Measurements from ENCODE around the gene SLC2A9. TPM values are rescaled to one million over a fixed set of nuclear protein-coding genes. Genes with fewer than 3 reads are reported as not detected.

Gene SLC2A9
- total RNA-seq, 1 donor from 2014 or later: 4.8 TPM

GRCh38 chr4:9866931-9867330, 154.4 kb downstream of the SLC2A9 start:
- TF ChIP-seq CTCF (IDR thresholded peaks at IDR 0.05; ENCODE audit: unreplicated experiment): no peak
- peaks cover 15% of the 10 kb centered on the region for H3K27me3 Mint-ChIP-seq (ENCODE audit: low read depth)
- H3K4me1 Mint-ChIP-seq: no peaks in the 10 kb centered on the region
- H3K9me3 Mint-ChIP-seq: no peaks in the 10 kb centered on the region
- no peak for DNase-seq (ENCODE audit: low spot score in 2 of 2, unreplicated experiment in 2 of 2)
- H3K36me3 Mint-ChIP-seq: no peaks in the 10 kb centered on the region
- no peak overlapping the region for H3K4me3 Mint-ChIP-seq
- H3K27ac Mint-ChIP-seq: no peak overlapping the region

GRCh38 chr4:9861561-9861960, 159.7 kb downstream of the SLC2A9 start:
- no peaks in the 10 kb centered on the region for H3K4me1 Mint-ChIP-seq
- peaks cover 17% of the 10 kb centered on the region for H3K9me3 Mint-ChIP-seq
- no peak overlapping the region for H3K4me3 Mint-ChIP-seq
- H3K27me3 Mint-ChIP-seq (ENCODE audit: low read depth): peaks cover 7% of the 10 kb centered on the region
- H3K36me3 Mint-ChIP-seq: no peaks in the 10 kb centered on the region
- no peak for DNase-seq (ENCODE audit: low spot score in 2 of 2, unreplicated experiment in 2 of 2)
- no peak overlapping the region for H3K27ac Mint-ChIP-seq
- TF ChIP-seq CTCF (IDR thresholded peaks at IDR 0.05; ENCODE audit: unreplicated experiment): no peak

- H3K9me3 Mint-ChIP-seq: peaks cover 32% of the 10 kb centered on the region
- TF ChIP-seq CTCF (IDR thresholded peaks at IDR 0.05; ENCODE audit: unreplicated experiment): no peak
- DNase-seq (ENCODE audit: low spot score in 2 of 2, unreplicated experiment in 2 of 2): no peak
- no peak overlapping the region for H3K4me3 Mint-ChIP-seq
- H3K36me3 Mint-ChIP-seq: no peaks in the 10 kb centered on the region
- H3K4me1 Mint-ChIP-seq: no peaks in the 10 kb centered on the region
- no peak overlapping the region for H3K27ac Mint-ChIP-seq
- peaks cover 4% of the 10 kb centered on the region for H3K27me3 Mint-ChIP-seq (ENCODE audit: low read depth)
Measured at GRCh38 chr4:9859810-9860209, 161.5 kb downstream of the SLC2A9 start.

- Mint-ChIP-seq H3K4me1 (no peaks in the 10 kb centered on the region), H3K9me3 (peaks cover 28% of the 10 kb centered on the region), H3K4me3 (no peak overlapping the region), H3K36me3 (no peaks in the 10 kb centered on the region), H3K27me3 (ENCODE audit: low read depth) (peaks cover 1% of the 10 kb centered on the region), H3K27ac (no peak overlapping the region)
- DNase-seq (ENCODE audit: low spot score in 2 of 2, unreplicated experiment in 2 of 2): no peak
- TF ChIP-seq CTCF (IDR thresholded peaks at IDR 0.05; ENCODE audit: unreplicated experiment): no peak
Measured at GRCh38 chr4:9849538-9849920, 171.8 kb downstream of the SLC2A9 start.

- DNase-seq (ENCODE audit: low spot score in 2 of 2, unreplicated experiment in 2 of 2): no peak
- H3K9me3 Mint-ChIP-seq: peaks cover 19% of the 10 kb centered on the region
- peaks cover 1% of the 10 kb centered on the region for H3K27me3 Mint-ChIP-seq (ENCODE audit: low read depth)
- TF ChIP-seq CTCF (IDR thresholded peaks at IDR 0.05; ENCODE audit: unreplicated experiment): no peak
- H3K36me3 Mint-ChIP-seq: no peaks in the 10 kb centered on the region
- H3K4me1 Mint-ChIP-seq: no peaks in the 10 kb centered on the region
- H3K27ac Mint-ChIP-seq: no peak overlapping the region
- no peak overlapping the region for H3K4me3 Mint-ChIP-seq
Measured at GRCh38 chr4:9847968-9848748, 173.1 kb downstream of the SLC2A9 start.
